A375 (cell line): ENCODE data around the gene IRGM. TPM values are rescaled to one million over a fixed set of nuclear protein-coding genes. Genes with fewer than 3 reads are reported as not detected.

Experiments used
- total RNA-seq: library from RNA; depleted of rRNA; stranded (reverse); fragments of >200 nt; shearing (Covaris generic); gene quantifications from 2 replicates; pipeline ENCODE4 v1.2.3, GENCODE V29; 2014; rRNA removed

IRGM gene, protein sequence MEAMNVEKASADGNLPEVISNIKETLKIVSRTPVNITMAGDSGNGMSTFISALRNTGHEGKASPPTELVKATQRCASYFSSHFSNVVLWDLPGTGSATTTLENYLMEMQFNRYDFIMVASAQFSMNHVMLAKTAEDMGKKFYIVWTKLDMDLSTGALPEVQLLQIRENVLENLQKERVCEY
- total RNA-seq = not detected in 2 replicates

DNA sequence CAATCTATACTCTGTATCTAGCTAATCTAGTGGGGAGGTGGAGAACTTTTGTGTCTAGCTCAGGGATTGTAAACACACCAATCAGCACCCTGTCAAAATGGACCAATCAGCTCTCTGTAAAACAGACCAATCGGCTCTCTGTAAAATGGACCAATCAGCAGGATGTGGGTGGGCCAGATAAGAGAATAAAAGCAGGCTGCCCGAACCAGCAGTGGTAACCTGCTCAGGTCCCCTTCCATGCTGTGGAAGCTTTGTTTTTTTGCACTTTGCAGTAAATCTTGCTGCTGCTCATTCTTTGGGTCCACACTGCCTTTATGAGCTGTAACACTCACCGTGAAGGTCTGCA, at the start of gene IRGM:
Gene IRGM (plus strand): TSS at position 214 of the 346 bp plus-strand sequence. CDS start 1,603 bp downstream, outside the sequence.

Other genes starting within 250 kb of the IRGM start
- 4.1 and 4.7 TPM in 2 replicates for gene SYNPO, start 205.9 kb upstream of the IRGM start, total RNA-seq
- not detected in 2 replicates for gene MYOZ3, start 185.3 kb upstream of the IRGM start, total RNA-seq
- 43.1 and 47.6 TPM in 2 replicates for gene RBM22, start 145.5 kb upstream of the IRGM start, total RNA-seq
- gene DCTN4, start 87.5 kb upstream of the IRGM start, total RNA-seq = 34.5 and 39.9 TPM in 2 replicates
- gene SMIM3, start 67.8 kb upstream of the IRGM start, total RNA-seq = 2.9 and 5.3 TPM in 2 replicates
- 20.0 and 20.8 TPM in 2 replicates for gene ZNF300, start 58.5 kb downstream of the IRGM start, total RNA-seq
- 4.5 and 5.0 TPM in 2 replicates for gene GPX3, start 174.1 kb downstream of the IRGM start, total RNA-seq
- gene TNIP1, start 234.5 kb downstream of the IRGM start, total RNA-seq = 61.0 and 65.7 TPM in 2 replicates